Fibroblast of villous mesenchyme (primary cell): ENCODE measurements around the gene ALG11. TPM values are rescaled to one million over a fixed set of nuclear protein-coding genes. Genes with fewer than 3 reads are reported as not detected.
"Not testable (repeated sequence)": the region's sequence is repeated elsewhere in the genome, so short reads cannot be mapped to it uniquely, and the experiment has no call there.

Experiments
- DNase-seq: peaks from one replicate; pipeline ENCODE4 v3.0.0-alpha.2; 2010; ENCODE audit warnings: low read depth
- H3K4me3 ChIP-seq: 2 replicates; pipeline ENCODE4 v1.5.1; 2011; ENCODE audit warnings: low read depth, mild to moderate bottlenecking, low read length
- total RNA-seq: library from RNA; depleted of rRNA; stranded (reverse); fragments of >200 nt; gene quantifications from 2 replicates; pipeline ENCODE4 v1.2.3, GENCODE V29; 2012
- TF ChIP-seq, protein P1 (sequence below): IDR thresholded peaks from 2 replicates; pipeline ENCODE4 v1.5.1; 2012; ENCODE audit warnings: low read depth, mild to moderate bottlenecking, low read length; ENCODE audit not compliant: insufficient read depth

The ALG11 gene
- total RNA-seq, 1 donor: 26.3 TPM

DNA sequence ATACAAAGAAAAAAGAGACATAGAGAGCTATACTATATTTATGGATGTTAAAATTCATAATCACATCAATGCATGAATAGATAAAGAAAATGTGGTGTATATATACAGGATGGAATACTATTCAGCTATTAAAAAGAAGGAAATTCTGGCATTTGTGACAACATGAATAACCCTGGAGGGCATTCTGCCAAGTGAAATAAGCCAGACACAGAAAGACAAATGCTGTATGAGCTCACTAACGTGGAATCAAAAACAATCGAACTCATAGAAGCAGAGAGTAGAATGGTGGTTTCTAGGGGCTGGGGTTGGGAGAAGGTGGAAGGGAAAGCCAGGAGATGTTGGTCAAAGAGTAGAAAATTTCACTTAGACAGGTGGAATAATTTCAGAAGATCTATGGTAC is 36.3 kb downstream of the ALG11 start:
- peak; percentile 34 for DNase-seq
- no peak overlapping the region for H3K4me3 ChIP-seq
- TF ChIP-seq, protein P1, sequence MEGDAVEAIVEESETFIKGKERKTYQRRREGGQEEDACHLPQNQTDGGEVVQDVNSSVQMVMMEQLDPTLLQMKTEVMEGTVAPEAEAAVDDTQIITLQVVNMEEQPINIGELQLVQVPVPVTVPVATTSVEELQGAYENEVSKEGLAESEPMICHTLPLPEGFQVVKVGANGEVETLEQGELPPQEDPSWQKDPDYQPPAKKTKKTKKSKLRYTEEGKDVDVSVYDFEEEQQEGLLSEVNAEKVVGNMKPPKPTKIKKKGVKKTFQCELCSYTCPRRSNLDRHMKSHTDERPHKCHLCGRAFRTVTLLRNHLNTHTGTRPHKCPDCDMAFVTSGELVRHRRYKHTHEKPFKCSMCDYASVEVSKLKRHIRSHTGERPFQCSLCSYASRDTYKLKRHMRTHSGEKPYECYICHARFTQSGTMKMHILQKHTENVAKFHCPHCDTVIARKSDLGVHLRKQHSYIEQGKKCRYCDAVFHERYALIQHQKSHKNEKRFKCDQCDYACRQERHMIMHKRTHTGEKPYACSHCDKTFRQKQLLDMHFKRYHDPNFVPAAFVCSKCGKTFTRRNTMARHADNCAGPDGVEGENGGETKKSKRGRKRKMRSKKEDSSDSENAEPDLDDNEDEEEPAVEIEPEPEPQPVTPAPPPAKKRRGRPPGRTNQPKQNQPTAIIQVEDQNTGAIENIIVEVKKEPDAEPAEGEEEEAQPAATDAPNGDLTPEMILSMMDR: no peak

DNA sequence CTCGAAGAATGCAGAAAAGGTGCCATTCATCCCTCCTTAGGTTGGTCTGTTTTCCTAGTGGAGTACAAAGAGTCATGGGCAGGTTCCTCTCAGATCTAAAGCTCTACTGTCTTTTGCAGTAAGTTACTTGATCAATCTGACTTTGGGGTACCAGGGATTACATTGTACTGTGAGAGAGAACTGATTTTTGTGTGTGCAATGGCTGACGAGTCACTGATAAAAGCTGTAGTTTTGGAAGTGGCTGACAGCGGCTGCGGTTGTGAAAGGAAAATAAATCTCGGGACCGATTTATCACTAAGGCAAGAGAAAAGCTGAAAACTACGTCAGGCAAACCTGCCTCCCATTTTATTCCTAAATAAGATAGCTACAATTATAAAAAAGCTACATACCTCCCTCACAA is 39.2 kb downstream of the ALG11 start:
- TF ChIP-seq, protein P1: no peak
- DNase-seq: no peak
- no peak overlapping the region for H3K4me3 ChIP-seq

DNA sequence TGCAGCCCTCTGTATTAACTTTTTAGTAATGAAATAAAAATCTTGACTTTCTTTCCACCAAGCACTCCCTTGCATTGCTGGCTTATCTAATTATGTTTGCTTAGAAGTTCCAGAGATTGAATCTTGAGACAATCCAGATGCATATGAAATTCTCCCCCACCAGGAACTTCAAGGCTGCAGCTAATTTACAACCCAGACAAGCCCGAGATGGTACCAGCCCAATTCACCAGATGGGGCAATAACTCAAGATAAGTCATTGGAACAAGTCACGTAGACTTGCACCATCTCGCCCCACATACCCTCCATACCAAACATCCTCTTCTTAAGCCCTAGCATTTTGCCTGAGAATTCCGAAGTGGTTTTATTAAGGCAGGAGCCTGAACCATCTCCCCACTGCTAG is 41.3 kb downstream of the ALG11 start:
- peak; percentile 77 for DNase-seq
- TF ChIP-seq, protein P1: no peak
- H3K4me3 ChIP-seq: no peak overlapping the region

DNA sequence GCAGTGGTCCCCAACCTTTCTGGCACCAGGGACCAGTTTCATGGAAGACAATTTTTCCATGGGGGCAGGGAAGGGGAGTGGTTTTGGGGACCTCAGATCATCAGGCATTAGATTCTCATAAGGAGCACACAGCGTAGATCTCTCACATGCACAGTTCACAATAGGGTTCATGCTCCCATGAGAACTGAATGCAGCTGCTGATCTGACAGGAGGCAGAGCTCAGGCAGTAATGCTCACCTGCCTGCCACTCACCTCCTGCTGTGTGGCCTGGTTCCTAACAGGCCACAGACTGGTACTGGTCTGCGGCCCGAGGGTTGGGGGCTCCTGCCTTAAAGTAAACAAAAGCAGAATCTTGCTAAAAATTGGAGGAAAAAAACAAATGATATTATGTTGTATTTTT is 48.9 kb downstream of the ALG11 start:
- DNase-seq, H3K4me3 ChIP-seq: not testable (repeated sequence)

DNA sequence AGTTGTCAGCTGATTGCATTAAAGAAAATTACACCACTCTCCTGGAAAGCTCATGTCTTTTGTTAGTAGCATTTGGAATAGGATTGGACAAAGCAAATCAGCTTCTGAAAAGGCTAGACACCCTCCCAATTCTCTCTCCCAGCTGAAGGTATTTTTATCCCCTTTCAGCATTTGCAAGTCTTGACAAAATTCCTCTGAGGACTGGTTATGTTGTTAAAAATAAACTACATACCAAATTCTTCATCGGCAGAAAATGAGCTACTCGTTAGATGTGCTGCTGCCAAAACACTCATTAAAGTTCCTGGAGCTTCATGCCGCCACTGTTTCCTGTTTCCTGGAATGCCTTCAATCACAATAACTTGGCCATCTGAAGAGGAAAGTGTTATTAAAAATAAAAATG is 49.4 kb downstream of the ALG11 start:
- TF ChIP-seq, protein P1: no peak
- no peak overlapping the region for H3K4me3 ChIP-seq
- no peak for DNase-seq

DNA sequence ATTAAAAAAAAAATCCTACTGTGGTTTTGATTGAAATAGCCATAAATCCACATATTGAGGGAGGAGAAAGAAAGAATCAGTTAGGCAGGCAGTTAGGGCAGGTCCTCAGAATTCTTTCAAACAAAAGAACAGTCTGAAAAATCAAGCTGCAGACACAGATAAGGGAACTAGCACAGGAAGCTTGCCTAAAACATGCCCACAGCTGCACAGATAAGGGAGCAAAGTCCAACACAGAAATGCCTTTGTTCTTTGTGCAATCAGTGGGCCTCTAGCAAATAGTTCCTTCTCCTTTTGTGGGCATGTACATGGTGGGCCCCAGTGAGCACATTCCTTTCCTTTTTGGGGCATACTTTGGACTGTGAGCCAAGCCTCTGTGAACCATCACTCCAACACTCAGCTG is 55.0 kb downstream of the ALG11 start:
- no peak overlapping the region for H3K4me3 ChIP-seq
- no peak for DNase-seq
- TF ChIP-seq, protein P1: no peak

DNA sequence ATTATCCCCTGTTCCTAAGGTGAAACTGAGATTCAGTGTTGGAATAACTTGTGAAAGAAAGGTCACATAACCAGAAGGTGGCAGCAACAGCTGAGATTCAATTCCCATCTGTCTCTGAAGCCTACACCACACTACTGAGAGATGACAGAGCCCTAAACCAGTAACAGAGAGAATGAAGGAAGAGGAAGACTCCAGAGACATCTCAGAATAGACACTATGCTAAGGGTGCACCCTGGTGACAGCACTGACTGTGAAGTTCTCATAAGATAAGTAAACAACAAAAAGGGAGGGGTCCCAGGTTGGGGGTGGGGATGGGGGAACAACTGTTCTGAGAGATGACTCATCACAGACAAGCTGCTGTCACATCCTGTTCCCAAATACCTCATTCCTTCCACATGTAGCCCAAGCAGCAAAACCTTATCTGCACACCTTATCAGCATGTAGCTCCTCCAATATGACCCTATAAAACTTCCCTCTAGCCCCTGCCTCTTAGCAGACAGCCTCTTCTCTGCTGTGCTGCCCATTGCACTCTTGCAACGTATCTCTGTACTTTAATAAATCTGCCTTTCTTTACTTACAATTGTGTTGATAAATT is 58.8 kb downstream of the ALG11 start:
- TF ChIP-seq, protein P1: peak; percentile 35
- DNase-seq: peak; percentile 25
- H3K4me3 ChIP-seq: no peak overlapping the region

Other genes with a start within 250 kb of the ALG11 start
- 4.3 and 4.5 TPM in 2 replicates for gene DHRS12, start 208.2 kb upstream of the ALG11 start, total RNA-seq
- gene TMEM272, start 167.2 kb upstream of the ALG11 start, total RNA-seq: not detected in 2 replicates
- not detected in 2 replicates for gene CCDC70, start 150.4 kb upstream of the ALG11 start, total RNA-seq
- 1.6 and 5.6 TPM in 2 replicates for gene ATP7B, start 948 bp upstream of the ALG11 start, total RNA-seq
- 12.6 and 22.0 TPM in 2 replicates for gene UTP14C, start 12.3 kb downstream of the ALG11 start, total RNA-seq
- under 0.01 TPM in 2 replicates for gene NEK5, start 116.7 kb downstream of the ALG11 start, total RNA-seq
- 9.1 and 10.3 TPM in 2 replicates for gene NEK3, start 147.2 kb downstream of the ALG11 start, total RNA-seq